DMS114 treated with DMSO at 0.1 percent for 48 hours (cell line): Measurements from ENCODE around the gene WDR5.
"Not testable (repeated sequence)": the region's sequence is repeated elsewhere in the genome, so short reads cannot be mapped to it uniquely, and the experiment has no call there.

ENCODE experiments used
- DNase-seq: peaks from one replicate; lab custom pipeline; 2025; ENCODE audit not compliant: unreplicated experiment; lab: John Stamatoyannopoulos, UW

Gene WDR5

DNA sequence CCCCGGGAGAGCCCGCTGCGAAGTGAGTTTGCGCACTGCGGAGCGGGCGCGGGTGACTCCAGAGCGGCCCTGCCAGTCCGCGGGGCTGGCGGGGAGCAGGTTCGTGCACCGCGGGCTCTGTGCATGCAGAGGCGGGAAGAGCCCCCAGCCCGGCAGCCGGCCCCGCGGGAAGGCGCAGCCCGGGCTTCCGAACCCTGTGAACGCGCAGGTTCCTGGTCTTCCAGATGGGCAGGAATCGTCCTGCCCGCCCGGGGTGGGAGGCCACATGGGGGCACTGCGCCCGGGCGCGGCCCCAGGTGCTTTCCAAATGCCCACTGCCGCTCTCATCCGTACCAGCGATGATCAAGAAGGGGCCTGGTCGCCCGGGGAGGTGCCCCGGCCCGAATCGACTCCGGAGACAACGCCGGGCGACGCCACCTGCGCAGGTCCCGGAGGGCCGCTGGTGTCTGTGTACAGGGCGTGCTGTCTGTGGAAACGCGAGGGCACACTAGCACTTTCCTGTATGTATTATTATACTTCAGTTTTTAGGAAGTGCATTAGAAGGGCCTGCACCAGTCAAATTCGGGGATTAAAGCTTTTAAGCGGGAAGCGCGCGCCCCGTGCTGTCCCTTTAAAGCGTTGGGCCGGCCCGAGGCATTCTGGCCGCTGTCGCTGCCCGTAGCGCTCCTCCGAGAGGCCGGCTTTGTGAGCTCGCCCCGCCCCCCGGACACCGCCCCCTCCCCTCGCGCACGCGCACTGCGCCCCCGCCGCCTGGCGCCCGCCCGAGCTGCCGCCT is at the start of gene WDR5:
TSS of gene WDR5 (plus strand) at position 740 of the 775 bp plus-strand sequence. CDS start 3,796 bp downstream, outside the sequence.
- DNase-seq, result peak; percentile 53

GRCh38 chr9:134088063-134088725 is 47.7 kb upstream of the WDR5 start:
- no peak for DNase-seq

- no peak for DNase-seq
Observed at GRCh38 chr9:134089972-134090371, 45.9 kb upstream of the WDR5 start.

GRCh38 chr9:134099123-134099761 is 36.6 kb upstream of the WDR5 start:
- peak; percentile 38 for DNase-seq

- no peak for DNase-seq
Observed at GRCh38 chr9:134100040-134100439, 35.8 kb upstream of the WDR5 start.

DNA sequence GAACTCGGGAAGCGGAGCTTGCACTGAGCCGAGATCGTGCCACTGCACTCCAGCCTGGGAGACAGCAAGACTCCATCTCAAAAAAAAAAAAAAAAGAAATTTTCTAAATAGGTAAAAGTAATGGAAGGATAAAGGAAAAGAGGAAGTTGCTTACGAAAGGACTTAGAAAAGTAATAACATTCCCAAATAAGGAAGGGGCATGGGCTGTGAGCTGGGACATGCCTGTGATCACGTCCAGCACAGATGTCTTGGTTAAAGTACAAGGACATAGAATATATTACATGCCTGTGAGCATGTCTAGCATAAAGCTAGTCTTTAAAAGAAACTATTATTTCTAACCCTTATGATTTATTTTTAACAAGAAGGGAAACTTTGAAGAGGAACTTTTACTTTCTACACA is 34.7 kb upstream of the WDR5 start:
- DNase-seq, result not testable (repeated sequence)

GRCh38 chr9:134101623-134102149 is 34.2 kb upstream of the WDR5 start:
- DNase-seq, result no peak

- DNase-seq, result no peak
Observed at GRCh38 chr9:134103391-134103998, 32.4 kb upstream of the WDR5 start.

GRCh38 chr9:134111064-134111463 is 24.8 kb upstream of the WDR5 start:
- DNase-seq, result no peak

- no peak for DNase-seq
Observed at GRCh38 chr9:134112561-134112960, 23.3 kb upstream of the WDR5 start.

GRCh38 chr9:134118972-134119371 is 16.9 kb upstream of the WDR5 start:
- not testable (repeated sequence) for DNase-seq

DNA sequence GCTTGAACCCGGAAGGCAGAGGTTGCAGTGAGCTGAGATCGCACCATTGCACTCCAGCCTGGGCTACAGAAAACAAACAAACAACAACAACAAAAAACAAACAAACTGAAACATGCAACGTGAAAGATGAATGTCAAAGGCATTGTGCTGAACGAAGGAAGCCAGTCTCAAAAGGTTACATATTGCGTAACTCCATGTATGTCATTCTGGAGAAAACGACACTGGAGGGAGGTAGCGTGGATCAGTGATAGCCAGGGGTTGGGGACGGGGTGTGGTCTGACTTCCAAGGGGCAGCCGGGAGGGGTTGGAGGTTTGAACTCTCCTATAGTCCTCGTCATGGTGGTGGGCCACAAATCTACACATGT is 12.1 kb upstream of the WDR5 start:
- DNase-seq, result no peak

- no peak for DNase-seq
Observed at GRCh38 chr9:134125413-134126095, 10.3 kb upstream of the WDR5 start.

DNA sequence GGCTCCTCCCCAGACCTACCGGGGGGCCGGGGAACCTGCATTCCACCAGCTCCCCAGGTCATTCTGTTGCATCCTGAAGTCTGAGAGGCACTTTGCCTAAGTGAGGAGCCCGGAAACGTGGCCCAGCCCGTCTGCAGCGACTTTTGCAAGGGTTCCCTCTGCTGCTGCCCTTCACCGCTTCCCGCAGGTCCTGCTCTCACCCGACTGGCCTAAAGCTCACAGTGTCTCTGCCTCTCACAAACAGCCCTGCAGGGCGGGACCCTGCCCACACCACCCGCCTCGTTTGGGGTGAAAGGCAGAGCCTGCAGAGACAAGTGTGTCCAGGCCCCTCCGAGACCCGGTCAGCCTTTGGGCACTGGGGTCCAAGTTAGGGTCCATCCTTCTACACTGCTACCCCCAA is 9.5 kb upstream of the WDR5 start:
- no peak for DNase-seq

DNA sequence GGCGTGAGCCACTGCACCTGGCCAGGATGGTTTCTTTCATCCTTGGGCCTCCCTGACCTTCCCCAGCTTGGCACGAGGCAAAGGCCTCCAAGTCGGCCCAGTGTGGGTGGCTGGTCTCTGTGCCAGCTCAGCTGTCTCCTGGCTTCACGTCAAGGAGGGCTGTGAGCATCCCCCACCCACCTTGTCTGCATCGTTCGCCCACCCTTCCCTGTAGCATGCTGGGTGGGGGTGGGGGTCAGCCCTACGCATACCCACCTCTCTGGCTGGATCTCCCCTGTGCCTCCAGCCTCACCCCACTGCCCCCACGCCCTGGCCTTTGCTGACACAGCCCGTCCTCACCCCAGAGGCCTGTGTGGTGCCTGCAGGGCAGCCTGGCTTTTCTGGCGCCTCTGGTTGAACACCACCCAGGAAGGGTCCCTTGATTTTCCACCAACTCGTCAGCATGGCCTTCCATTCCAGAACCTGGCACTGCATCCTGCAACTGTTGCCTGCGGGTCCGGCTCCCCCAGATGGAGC is 8.8 kb upstream of the WDR5 start:
- DNase-seq, result no peak

GRCh38 chr9:134127616-134128015 is 8.3 kb upstream of the WDR5 start:
- no peak for DNase-seq

GRCh38 chr9:134128727-134129679 is 6.9 kb upstream of the WDR5 start:
- DNase-seq, result no peak

- DNase-seq, result no peak
Observed at GRCh38 chr9:134130503-134131375, 5.1 kb upstream of the WDR5 start.
